Measurements from ENCODE around the gene TENM3.

DNA sequence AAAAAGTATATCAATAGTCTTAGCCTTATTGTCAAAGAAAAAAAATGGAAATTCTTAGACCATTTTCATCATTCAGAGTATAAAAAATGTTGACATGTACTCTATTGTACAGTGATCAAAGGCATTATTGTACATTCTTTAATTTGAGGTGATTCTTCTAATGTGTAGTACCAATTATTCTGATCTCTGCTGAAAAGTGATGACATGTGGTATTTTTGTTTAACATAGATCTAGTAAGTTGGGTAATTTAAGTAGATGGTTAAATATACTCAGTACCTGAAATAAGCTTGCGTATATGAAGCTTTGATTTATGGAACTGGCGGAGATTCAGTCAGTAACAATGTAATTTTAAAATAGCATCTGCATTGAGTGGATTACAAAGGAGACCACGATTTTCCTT, 5.1 kb downstream of the TENM3 start:
- TF ChIP-seq, protein P1, sequence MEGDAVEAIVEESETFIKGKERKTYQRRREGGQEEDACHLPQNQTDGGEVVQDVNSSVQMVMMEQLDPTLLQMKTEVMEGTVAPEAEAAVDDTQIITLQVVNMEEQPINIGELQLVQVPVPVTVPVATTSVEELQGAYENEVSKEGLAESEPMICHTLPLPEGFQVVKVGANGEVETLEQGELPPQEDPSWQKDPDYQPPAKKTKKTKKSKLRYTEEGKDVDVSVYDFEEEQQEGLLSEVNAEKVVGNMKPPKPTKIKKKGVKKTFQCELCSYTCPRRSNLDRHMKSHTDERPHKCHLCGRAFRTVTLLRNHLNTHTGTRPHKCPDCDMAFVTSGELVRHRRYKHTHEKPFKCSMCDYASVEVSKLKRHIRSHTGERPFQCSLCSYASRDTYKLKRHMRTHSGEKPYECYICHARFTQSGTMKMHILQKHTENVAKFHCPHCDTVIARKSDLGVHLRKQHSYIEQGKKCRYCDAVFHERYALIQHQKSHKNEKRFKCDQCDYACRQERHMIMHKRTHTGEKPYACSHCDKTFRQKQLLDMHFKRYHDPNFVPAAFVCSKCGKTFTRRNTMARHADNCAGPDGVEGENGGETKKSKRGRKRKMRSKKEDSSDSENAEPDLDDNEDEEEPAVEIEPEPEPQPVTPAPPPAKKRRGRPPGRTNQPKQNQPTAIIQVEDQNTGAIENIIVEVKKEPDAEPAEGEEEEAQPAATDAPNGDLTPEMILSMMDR (conservative IDR thresholded peaks at IDR 0.05; ENCODE audit: low read depth, low read length): no peak
- no peak for TF ChIP-seq EZH2phosphoT487 (IDR thresholded peaks at IDR 0.05; ENCODE audit: borderline replicate concordance, low read length)
